GM21515 (cell line): ENCODE measurements around the gene TNNI3K.

Experiments
- ATAC-seq: cut with Tn5 transposase; IDR thresholded peaks from one replicate; pipeline ENCODE4 v1.9.1; 2021; ENCODE audit not compliant: unreplicated experiment

Gene TNNI3K

GRCh38 chr1:74481607-74482006 is 246.4 kb downstream of the TNNI3K start:
- no peak for ATAC-seq

- ATAC-seq, result no peak
Observed at GRCh38 chr1:74485622-74486021, 250.4 kb downstream of the TNNI3K start.

- no peak for ATAC-seq
Observed at GRCh38 chr1:74486036-74486435, 250.8 kb downstream of the TNNI3K start.

GRCh38 chr1:74496669-74497068 is 261.5 kb downstream of the TNNI3K start:
- ATAC-seq, result no peak

GRCh38 chr1:74498901-74499300 is 263.7 kb downstream of the TNNI3K start:
- no peak for ATAC-seq

GRCh38 chr1:74502432-74502831 is 267.2 kb downstream of the TNNI3K start:
- ATAC-seq, result no peak

- no peak for ATAC-seq
Observed at GRCh38 chr1:74502858-74503257, 267.7 kb downstream of the TNNI3K start.

- ATAC-seq, result peak; percentile 89
Observed at GRCh38 chr1:74504125-74504932, 269.1 kb downstream of the TNNI3K start.

- ATAC-seq, result no peak
Observed at GRCh38 chr1:74504933-74505512, 269.8 kb downstream of the TNNI3K start.

- ATAC-seq, result no peak
Observed at GRCh38 chr1:74505928-74506710, 270.9 kb downstream of the TNNI3K start.

GRCh38 chr1:74508449-74508848 is 273.3 kb downstream of the TNNI3K start:
- ATAC-seq, result no peak

- no peak for ATAC-seq
Observed at GRCh38 chr1:74512170-74512915, 277.2 kb downstream of the TNNI3K start, which contains the start of gene LRRC53. LRRC53 (minus strand) TSS chr1:74512611; CDS start chr1:74483349, 29,262 bp downstream.

GRCh38 chr1:74513411-74514300 is 278.5 kb downstream of the TNNI3K start:
- ATAC-seq, result no peak

GRCh38 chr1:74517599-74518051 is 282.4 kb downstream of the TNNI3K start:
- peak; percentile 91 for ATAC-seq

GRCh38 chr1:74522148-74522547 is 287.0 kb downstream of the TNNI3K start:
- ATAC-seq, result no peak

- ATAC-seq, result no peak
Observed at GRCh38 chr1:74523873-74524480, 288.8 kb downstream of the TNNI3K start.

GRCh38 chr1:74526708-74527107 is 291.5 kb downstream of the TNNI3K start:
- ATAC-seq, result no peak

GRCh38 chr1:74528123-74528522 is 292.9 kb downstream of the TNNI3K start:
- ATAC-seq, result no peak

- ATAC-seq, result no peak
Observed at GRCh38 chr1:74530892-74531291, 295.7 kb downstream of the TNNI3K start.
